ENCODE results near the gene NEK5.

GRCh38 chr13:52003541-52003940 lies 125.3 kb downstream of the NEK5 start:
- TF ChIP-seq, protein P1, sequence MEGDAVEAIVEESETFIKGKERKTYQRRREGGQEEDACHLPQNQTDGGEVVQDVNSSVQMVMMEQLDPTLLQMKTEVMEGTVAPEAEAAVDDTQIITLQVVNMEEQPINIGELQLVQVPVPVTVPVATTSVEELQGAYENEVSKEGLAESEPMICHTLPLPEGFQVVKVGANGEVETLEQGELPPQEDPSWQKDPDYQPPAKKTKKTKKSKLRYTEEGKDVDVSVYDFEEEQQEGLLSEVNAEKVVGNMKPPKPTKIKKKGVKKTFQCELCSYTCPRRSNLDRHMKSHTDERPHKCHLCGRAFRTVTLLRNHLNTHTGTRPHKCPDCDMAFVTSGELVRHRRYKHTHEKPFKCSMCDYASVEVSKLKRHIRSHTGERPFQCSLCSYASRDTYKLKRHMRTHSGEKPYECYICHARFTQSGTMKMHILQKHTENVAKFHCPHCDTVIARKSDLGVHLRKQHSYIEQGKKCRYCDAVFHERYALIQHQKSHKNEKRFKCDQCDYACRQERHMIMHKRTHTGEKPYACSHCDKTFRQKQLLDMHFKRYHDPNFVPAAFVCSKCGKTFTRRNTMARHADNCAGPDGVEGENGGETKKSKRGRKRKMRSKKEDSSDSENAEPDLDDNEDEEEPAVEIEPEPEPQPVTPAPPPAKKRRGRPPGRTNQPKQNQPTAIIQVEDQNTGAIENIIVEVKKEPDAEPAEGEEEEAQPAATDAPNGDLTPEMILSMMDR (conservative IDR thresholded peaks at IDR 0.05; ENCODE audit: low read length) = no peak
- no peak for TF ChIP-seq EZH2phosphoT487 (IDR thresholded peaks at IDR 0.05; ENCODE audit: borderline replicate concordance, low read depth, low read length)

Data from OCI-LY7 (cell line).